Testis (tissue), 2 donors: ENCODE measurements around the gene BCAS3.

ENCODE experiments used
- POLR2A ChIP-seq: fragments of 450-650 bp; IDR thresholded peaks from one replicate; pipeline ENCODE4 v1.6.1; 2017; ENCODE audit warnings: antibody characterized with exemption, mild to moderate bottlenecking, moderate library complexity
- TF ChIP-seq, protein P1 (sequence below), 3 experiments: fragments of 450-650 bp in 2 of 3; fragments of 200-600 bp in 1 of 3; sonication (generic) in 1 of 3; IDR thresholded peaks; one replicate each; pipeline ENCODE4 v1.5.1; 2016 to 2019; ENCODE audit warnings: antibody characterized with exemption in 3 of 3, mild to moderate bottlenecking in 2 of 3, moderate library complexity in 1 of 3

DNA sequence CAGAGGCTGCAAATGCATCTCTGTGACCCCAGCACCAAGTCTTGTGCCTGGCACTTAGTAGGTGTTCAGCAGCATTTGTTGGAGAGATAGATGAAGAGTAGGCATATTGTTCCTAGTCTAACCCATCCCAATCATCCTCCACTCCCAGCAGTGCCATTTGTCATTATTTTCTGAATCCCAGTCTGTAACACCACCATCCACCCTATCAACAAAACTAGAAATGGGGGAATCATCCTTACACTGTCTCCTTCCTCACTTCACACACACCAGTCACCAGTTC is 626.1 kb downstream of the BCAS3 start:
- TF ChIP-seq, protein P1, sequence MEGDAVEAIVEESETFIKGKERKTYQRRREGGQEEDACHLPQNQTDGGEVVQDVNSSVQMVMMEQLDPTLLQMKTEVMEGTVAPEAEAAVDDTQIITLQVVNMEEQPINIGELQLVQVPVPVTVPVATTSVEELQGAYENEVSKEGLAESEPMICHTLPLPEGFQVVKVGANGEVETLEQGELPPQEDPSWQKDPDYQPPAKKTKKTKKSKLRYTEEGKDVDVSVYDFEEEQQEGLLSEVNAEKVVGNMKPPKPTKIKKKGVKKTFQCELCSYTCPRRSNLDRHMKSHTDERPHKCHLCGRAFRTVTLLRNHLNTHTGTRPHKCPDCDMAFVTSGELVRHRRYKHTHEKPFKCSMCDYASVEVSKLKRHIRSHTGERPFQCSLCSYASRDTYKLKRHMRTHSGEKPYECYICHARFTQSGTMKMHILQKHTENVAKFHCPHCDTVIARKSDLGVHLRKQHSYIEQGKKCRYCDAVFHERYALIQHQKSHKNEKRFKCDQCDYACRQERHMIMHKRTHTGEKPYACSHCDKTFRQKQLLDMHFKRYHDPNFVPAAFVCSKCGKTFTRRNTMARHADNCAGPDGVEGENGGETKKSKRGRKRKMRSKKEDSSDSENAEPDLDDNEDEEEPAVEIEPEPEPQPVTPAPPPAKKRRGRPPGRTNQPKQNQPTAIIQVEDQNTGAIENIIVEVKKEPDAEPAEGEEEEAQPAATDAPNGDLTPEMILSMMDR (IDR thresholded peaks at IDR 0.05) = no peak
- TF ChIP-seq POLR2A = no peak
